SK-N-SH (cell line): Measurements from ENCODE around the gene TMEM184A. TPM values are rescaled to one million over a fixed set of nuclear protein-coding genes. Genes with fewer than 3 reads are reported as not detected.

ENCODE experiments used
- CTCF ChIA-PET: fragments of 300-600, 350-600 bp; formaldehyde crosslinking; extraction: SDS; loops from one replicate; lab custom pipeline; 2021; lab: Yijun Ruan, JAX
- POLR2A ChIA-PET: fragments of 350-600 bp; sonication (Branson Sonifier 250); formaldehyde crosslinking; extraction: SDS; loops from one replicate; lab custom pipeline; 2020; ENCODE audit warnings: antibody characterized with exemption, inconsistent platforms; lab: Yijun Ruan, JAX
- DNase-seq: peaks from one replicate; pipeline ENCODE4 v3.0.0; 2012
- H2AFZ ChIP-seq: fragments of 200-600 bp; sonication (generic); 2 replicates; pipeline ENCODE4 v1.8.1; 2016; ENCODE audit warnings: antibody characterized with exemption, mild to moderate bottlenecking, low read depth
- H3F3A ChIP-seq: fragments of 200-600 bp; sonication (generic); replicated peaks from 2 replicates; pipeline ENCODE3; 2016; ENCODE audit warnings: antibody characterized with exemption, mild to moderate bottlenecking; ENCODE audit not compliant: insufficient read depth
- H3K27ac ChIP-seq, 2 experiments: fragments of 200-500 bp in 1 of 2; fragments of 200-600 bp in 1 of 2; sonication (Bioruptor generic) in 1 of 2; sonication (generic), shearing (Covaris generic) in 1 of 2; 2 replicates each; pipeline versions ENCODE4 v1.5.1 to v1.6.1; 2014 to 2016; ENCODE audit warnings: low read depth in 2 of 2, inconsistent platforms in 1 of 2, low read length in 1 of 2, mild to moderate bottlenecking in 1 of 2, mixed read lengths in 1 of 2
- H3K27me3 ChIP-seq: fragments of 200-600 bp; sonication (generic), shearing (Covaris generic); 2 replicates; pipeline ENCODE4 v1.6.1; 2016; ENCODE audit warnings: mixed run types; ENCODE audit not compliant: insufficient read depth
- H3K36me3 ChIP-seq, 2 experiments: fragments of 200-500 bp in 1 of 2; fragments of 200-600 bp in 1 of 2; sonication (Bioruptor generic) in 1 of 2; sonication (generic) in 1 of 2; replicated peaks in 1 of 2; 2 replicates each; pipeline versions ENCODE3 to v1.5.1; 2014 to 2016; ENCODE audit warnings: low read length in 1 of 2, mild to moderate bottlenecking in 1 of 2; ENCODE audit not compliant: insufficient read depth in 2 of 2, control insufficient read depth in 1 of 2
- H3K4me1 ChIP-seq, 2 experiments: fragments of 200-500 bp in 1 of 2; fragments of 200-600 bp in 1 of 2; sonication (Bioruptor generic) in 1 of 2; sonication (generic), shearing (Covaris generic) in 1 of 2; 2 replicates each; pipeline versions ENCODE4 v1.5.1 to v1.6.1; 2014 to 2016; ENCODE audit warnings: low read depth in 1 of 2, low read length in 1 of 2, mixed run types in 1 of 2; ENCODE audit not compliant: insufficient read depth in 2 of 2, control insufficient read depth in 1 of 2
- H3K4me2 ChIP-seq: fragments of 200-600 bp; sonication (generic), shearing (Covaris generic); 2 replicates; pipeline ENCODE4 v1.6.1; 2017; ENCODE audit warnings: mixed run types
- H3K4me3 ChIP-seq, 2 experiments: fragments of 200-500 bp in 1 of 2; fragments of 200-600 bp in 1 of 2; sonication (Bioruptor generic) in 1 of 2; sonication (generic), shearing (Covaris generic) in 1 of 2; 2 replicates each; pipeline versions ENCODE4 v1.5.1 to v1.8.1; 2014 to 2016; ENCODE audit warnings: low read depth in 2 of 2, inconsistent platforms in 1 of 2, low read length in 1 of 2, mild to moderate bottlenecking in 1 of 2, mixed read lengths in 1 of 2, moderate library complexity in 1 of 2
- H3K79me2 ChIP-seq: fragments of 200-600 bp; sonication (generic); 2 replicates; pipeline ENCODE4 v1.8.1; 2017; ENCODE audit warnings: mild to moderate bottlenecking; ENCODE audit not compliant: insufficient read depth
- H3K9ac ChIP-seq: fragments of 200-600 bp; sonication (generic); 2 replicates; pipeline ENCODE4 v1.6.1; 2017; ENCODE audit warnings: mixed run types
- H3K9me2 ChIP-seq: fragments of 200-600 bp; sonication (generic); 2 replicates; pipeline ENCODE4 v1.6.1; 2017; ENCODE audit warnings: mixed run types
- H3K9me3 ChIP-seq: fragments of 200-600 bp; sonication (generic); 2 replicates; pipeline ENCODE4 v1.6.1; 2017; ENCODE audit warnings: mixed run types, mild to moderate bottlenecking, moderate library complexity
- H4K20me1 ChIP-seq: fragments of 200-600 bp; sonication (generic); 2 replicates; pipeline ENCODE4 v1.6.1; 2017; ENCODE audit warnings: mild to moderate bottlenecking, mixed run types; ENCODE audit not compliant: insufficient read depth
- CHD2 ChIP-seq: fragments of 150-350 bp; IDR thresholded peaks from 2 replicates; pipeline ENCODE4 v1.6.1; 2018; ENCODE audit warnings: low read length; ENCODE audit not compliant: partially characterized antibody
- EZH2phosphoT487 ChIP-seq: fragments of 200-600 bp; sonication (generic); IDR thresholded peaks from 2 replicates; pipeline ENCODE4 v1.6.1; 2017; ENCODE audit warnings: low read depth, mixed run types, mild to moderate bottlenecking, antibody characterized with exemption, moderate library complexity, borderline replicate concordance
- FOSL2 ChIP-seq: IDR thresholded peaks from 2 replicates; pipeline ENCODE4 v1.4.0; 2012; ENCODE audit warnings: low read depth, mild to moderate bottlenecking, moderate library complexity, borderline replicate concordance
- GABPA ChIP-seq: IDR thresholded peaks from 2 replicates; pipeline ENCODE4 v1.4.0; 2012; ENCODE audit warnings: low read depth, mild to moderate bottlenecking
- GATA2 ChIP-seq: sonication (generic); formaldehyde crosslinking; IDR thresholded peaks from 2 replicates; pipeline ENCODE4 v1.5.0; 2020; ENCODE audit warnings: mild to moderate bottlenecking, missing genetic modification reagents
- MEF2A ChIP-seq: IDR thresholded peaks from 2 replicates; pipeline ENCODE4 v1.4.0; 2012; ENCODE audit warnings: low read depth, borderline replicate concordance
- NFIC ChIP-seq: IDR thresholded peaks from 2 replicates; pipeline ENCODE4 v1.4.0; 2012; ENCODE audit warnings: borderline replicate concordance
- RFX5 ChIP-seq: IDR thresholded peaks from 2 replicates; pipeline ENCODE4 v1.6.1; 2012; ENCODE audit warnings: mild to moderate bottlenecking, improper control_type of control experiment, low read length
- RXRA ChIP-seq: IDR thresholded peaks from 2 replicates; pipeline ENCODE4 v1.4.0; 2012; ENCODE audit warnings: low read depth, mild to moderate bottlenecking, borderline replicate concordance
- SIN3A ChIP-seq: IDR thresholded peaks from 2 replicates; pipeline ENCODE4 v1.6.1; 2012; ENCODE audit warnings: low read depth, mild to moderate bottlenecking, low read length, moderate library complexity, borderline replicate concordance
- SMC3 ChIP-seq: IDR thresholded peaks from 2 replicates; pipeline ENCODE4 v1.6.1; 2012; ENCODE audit warnings: low read depth, low read length, improper control_type of control experiment
- TAF1 ChIP-seq: IDR thresholded peaks from 2 replicates; pipeline ENCODE4 v1.6.1; 2012; ENCODE audit warnings: low read depth, mild to moderate bottlenecking, low read length, moderate library complexity, borderline replicate concordance
- TEAD4 ChIP-seq: IDR thresholded peaks from 2 replicates; pipeline ENCODE4 v1.4.0; 2012; ENCODE audit warnings: mild to moderate bottlenecking, borderline replicate concordance; ENCODE audit not compliant: insufficient read depth
- YY1 ChIP-seq: IDR thresholded peaks from 2 replicates; pipeline ENCODE4 v1.4.0; 2012; ENCODE audit warnings: low read depth, mild to moderate bottlenecking
- WGBS: methylation state at CpG from one replicate; pipeline ENCODE4 v1.1.6; 2017; ENCODE audit warnings: low lambda C conversion rate; 5-methylcytosine and 5-hydroxymethylcytosine counted together
- polyA plus RNA-seq, 3 experiments: library from polyadenylated mRNA; depleted of rRNA; stranded (reverse); fragments of >200 nt; gene quantifications; 2 replicates each; pipeline ENCODE4 v1.2.3, GENCODE V29; 2012
- TF ChIP-seq, protein P1 (sequence below): fragments of 200-600 bp; sonication (generic); IDR thresholded peaks from 2 replicates; pipeline ENCODE4 v1.6.1; 2017; ENCODE audit warnings: antibody characterized with exemption, mild to moderate bottlenecking, moderate library complexity
- TF ChIP-seq, protein P2 (sequence below): IDR thresholded peaks from 2 replicates; pipeline ENCODE4 v1.4.0; 2012; ENCODE audit warnings: low read depth

The TMEM184A gene
- polyA plus RNA-seq, 1 of the 3 experiments (the other 2 are of a cell fraction), result 1.5 TPM

DNA sequence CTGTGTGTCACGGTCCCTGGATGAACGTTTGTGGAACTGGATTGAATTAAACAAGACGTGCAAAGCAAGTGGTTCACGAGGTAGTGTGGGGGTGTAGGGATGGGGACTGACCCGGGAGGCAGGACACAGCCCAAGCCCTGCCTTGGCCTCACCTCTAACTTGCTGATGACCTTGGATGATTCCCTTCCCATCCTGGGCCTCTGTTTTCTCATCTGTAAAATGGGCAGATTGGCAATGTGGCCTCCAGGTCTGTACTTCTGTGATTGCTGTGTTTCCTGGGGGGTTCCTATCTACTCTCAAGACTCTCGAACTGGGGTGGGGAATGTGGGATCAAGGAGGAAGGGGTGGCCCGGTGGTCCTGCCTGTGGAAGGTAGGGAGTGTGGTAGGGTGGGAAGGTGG is 19.8 kb upstream of the TMEM184A start:
- H2AFZ ChIP-seq, result no peak overlapping the region
- peaks cover 16% of the 10 kb centered on the region for H3F3A ChIP-seq
- no peaks in the 10 kb centered on the region for H3K9me3 ChIP-seq
- 72% methylated on average over 7 of the region's 7 CpGs for WGBS
- no peaks in the 10 kb centered on the region for H3K27me3 ChIP-seq
- no peaks in the 10 kb centered on the region for H4K20me1 ChIP-seq
- DNase-seq, result no peak
- H3K27ac ChIP-seq, result no peak overlapping the region
- no peak overlapping the region for H3K9ac ChIP-seq
- no peak for TF ChIP-seq CHD2
- no peak for TF ChIP-seq MEF2A
- TF ChIP-seq NFIC, result no peak
- no peak for TF ChIP-seq TAF1
- TF ChIP-seq FOSL2, result no peak
- no peak for TF ChIP-seq YY1
- TF ChIP-seq RXRA, result no peak
- no peak for TF ChIP-seq SIN3A
- TF ChIP-seq TEAD4, result no peak
- no peak for TF ChIP-seq GATA2 (CRISPR knock-in tag)
- no peak for TF ChIP-seq GABPA
- no peak for TF ChIP-seq SMC3
- TF ChIP-seq RFX5, result no peak
- TF ChIP-seq, protein P1, sequence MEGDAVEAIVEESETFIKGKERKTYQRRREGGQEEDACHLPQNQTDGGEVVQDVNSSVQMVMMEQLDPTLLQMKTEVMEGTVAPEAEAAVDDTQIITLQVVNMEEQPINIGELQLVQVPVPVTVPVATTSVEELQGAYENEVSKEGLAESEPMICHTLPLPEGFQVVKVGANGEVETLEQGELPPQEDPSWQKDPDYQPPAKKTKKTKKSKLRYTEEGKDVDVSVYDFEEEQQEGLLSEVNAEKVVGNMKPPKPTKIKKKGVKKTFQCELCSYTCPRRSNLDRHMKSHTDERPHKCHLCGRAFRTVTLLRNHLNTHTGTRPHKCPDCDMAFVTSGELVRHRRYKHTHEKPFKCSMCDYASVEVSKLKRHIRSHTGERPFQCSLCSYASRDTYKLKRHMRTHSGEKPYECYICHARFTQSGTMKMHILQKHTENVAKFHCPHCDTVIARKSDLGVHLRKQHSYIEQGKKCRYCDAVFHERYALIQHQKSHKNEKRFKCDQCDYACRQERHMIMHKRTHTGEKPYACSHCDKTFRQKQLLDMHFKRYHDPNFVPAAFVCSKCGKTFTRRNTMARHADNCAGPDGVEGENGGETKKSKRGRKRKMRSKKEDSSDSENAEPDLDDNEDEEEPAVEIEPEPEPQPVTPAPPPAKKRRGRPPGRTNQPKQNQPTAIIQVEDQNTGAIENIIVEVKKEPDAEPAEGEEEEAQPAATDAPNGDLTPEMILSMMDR, result no peak
- TF ChIP-seq, protein P2, sequence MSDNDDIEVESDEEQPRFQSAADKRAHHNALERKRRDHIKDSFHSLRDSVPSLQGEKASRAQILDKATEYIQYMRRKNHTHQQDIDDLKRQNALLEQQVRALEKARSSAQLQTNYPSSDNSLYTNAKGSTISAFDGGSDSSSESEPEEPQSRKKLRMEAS, result no peak
- TF ChIP-seq EZH2phosphoT487, result no peak
- TF ChIP-seq, all 33 proteins: peak for 0
- ChIA-PET POLR2A (no interaction called here), CTCF (interaction anchor here (1.2 to 1.3 kb wide), 2 partner anchors 8 to 334 kb away, joined by 3 read pairs; no protein-coding TSS in a partner anchor)
- Histone ChIP-seq H3K4me3 (no peak overlapping the region), H3K36me3 (peaks cover 0 to 3% of the 10 kb centered on the region in 2 experiments), H3K4me1 (peaks cover 0 to 7% of the 10 kb centered on the region in 2 experiments; a peak in 1 of 4 replicates), H3K79me2 (peaks cover 5% of the 10 kb centered on the region; the same call in 1 of the 2 replicates), H3K9me2 (no peaks in the 10 kb centered on the region), H3K4me2 (no peak overlapping the region)
